RWPE2 (cell line): ENCODE measurements around the gene RASGEF1C.

Experiments
- ATAC-seq: fragments of 200-7000 bp; cut with Tn5 transposase; 3 replicates; pipeline ENCODE4 v1.9.1; 2021; ENCODE audit warnings: low read depth
- DNase-seq: peaks from one replicate; pipeline ENCODE4 v3.0.0-alpha.2; 2020; ENCODE audit warnings: low spot score
- H3K27ac ChIP-seq: fragments of 450-650 bp; 2 replicates; pipeline ENCODE4 v1.5.1; 2017; ENCODE audit warnings: mild to moderate bottlenecking; ENCODE audit not compliant: poor library complexity, severe bottlenecking
- H3K27me3 ChIP-seq: fragments of 250-450 bp; sonication (Bioruptor Pico); 2 replicates; pipeline ENCODE4 v1.5.1; 2021; ENCODE audit warnings: mild to moderate bottlenecking, moderate library complexity; ENCODE audit not compliant: insufficient read depth, poor library complexity, severe bottlenecking
- H3K36me3 ChIP-seq: fragments of 250-450 bp; sonication (Bioruptor Pico); 2 replicates; pipeline ENCODE4 v1.5.1; 2020; ENCODE audit warnings: low read depth, mild to moderate bottlenecking, moderate library complexity
- H3K4me1 ChIP-seq: fragments of 250-450 bp; sonication (Bioruptor Pico); 2 replicates; pipeline ENCODE4 v1.5.1; 2021; ENCODE audit warnings: mild to moderate bottlenecking, moderate library complexity; ENCODE audit not compliant: insufficient read depth, poor library complexity, severe bottlenecking
- H3K4me3 ChIP-seq: fragments of 250-450 bp; sonication (Bioruptor Pico); 2 replicates; pipeline ENCODE4 v1.5.1; 2021; ENCODE audit warnings: mild to moderate bottlenecking, moderate library complexity; ENCODE audit not compliant: severe bottlenecking
- H3K9me3 ChIP-seq: fragments of 250-450 bp; sonication (Bioruptor Pico); 2 replicates; pipeline ENCODE4 v1.5.1; 2021; ENCODE audit warnings: mild to moderate bottlenecking, moderate library complexity; ENCODE audit not compliant: severe bottlenecking
- CTCF ChIP-seq: fragments of 450-650 bp; IDR thresholded peaks from one replicate; pipeline ENCODE4 v1.5.1; 2017; ENCODE audit warnings: mild to moderate bottlenecking, moderate library complexity; ENCODE audit not compliant: poor library complexity, severe bottlenecking

Gene RASGEF1C

GRCh38 chr5:180162304-180162661 is 46.7 kb downstream of the RASGEF1C start:
- Histone ChIP-seq H3K4me1 (no peaks in the 10 kb centered on the region), H3K27ac (no peak overlapping the region), H3K9me3 (no peaks in the 10 kb centered on the region), H3K4me3 (no peak overlapping the region), H3K36me3 (no peaks in the 10 kb centered on the region), H3K27me3 (peaks cover 36% of the 10 kb centered on the region)
- no peak for TF ChIP-seq CTCF
- ATAC-seq: no peak
- no peak for DNase-seq

GRCh38 chr5:180161420-180162303 is 47.3 kb downstream of the RASGEF1C start:
- H3K36me3 ChIP-seq: no peaks in the 10 kb centered on the region
- TF ChIP-seq CTCF: no peak
- H3K27ac ChIP-seq: no peak overlapping the region
- peak; percentile 63 for DNase-seq
- H3K4me3 ChIP-seq: no peak overlapping the region
- peak; percentile 45; the same call in 2 of the 3 replicates for ATAC-seq
- no peaks in the 10 kb centered on the region for H3K4me1 ChIP-seq
- peaks cover 34% of the 10 kb centered on the region for H3K27me3 ChIP-seq
- H3K9me3 ChIP-seq: no peaks in the 10 kb centered on the region

GRCh38 chr5:180160789-180161188 is 48.2 kb downstream of the RASGEF1C start:
- ATAC-seq: no peak

GRCh38 chr5:180160215-180160614 is 48.8 kb downstream of the RASGEF1C start:
- no peak for TF ChIP-seq CTCF
- DNase-seq: no peak
- ATAC-seq: no peak
- Histone ChIP-seq H3K36me3 (no peaks in the 10 kb centered on the region), H3K27ac (no peak overlapping the region), H3K27me3 (peaks cover 34% of the 10 kb centered on the region), H3K9me3 (no peaks in the 10 kb centered on the region), H3K4me1 (no peaks in the 10 kb centered on the region), H3K4me3 (no peak overlapping the region)

More at GRCh38 chr5:180160789-180161188, 48.2 kb downstream of the RASGEF1C start:
- Histone ChIP-seq H3K4me3 (no peak overlapping the region), H3K27ac (no peak overlapping the region), H3K36me3 (no peaks in the 10 kb centered on the region), H3K27me3 (peaks cover 34% of the 10 kb centered on the region), H3K4me1 (no peaks in the 10 kb centered on the region), H3K9me3 (no peaks in the 10 kb centered on the region)
- DNase-seq: no peak
- no peak for TF ChIP-seq CTCF

GRCh38 chr5:180159756-180160155 is 49.3 kb downstream of the RASGEF1C start:
- no peaks in the 10 kb centered on the region for H3K36me3 ChIP-seq
- H3K4me1 ChIP-seq: no peaks in the 10 kb centered on the region
- no peaks in the 10 kb centered on the region for H3K9me3 ChIP-seq
- ATAC-seq (no peak), DNase-seq (no peak)
- TF ChIP-seq CTCF: no peak
- peaks cover 32% of the 10 kb centered on the region for H3K27me3 ChIP-seq
- no peak overlapping the region for H3K27ac ChIP-seq
- no peak overlapping the region for H3K4me3 ChIP-seq
